Activated effector memory CD4-positive, alpha-beta T cell treated with anti-CD3 and anti-CD28 coated beads, Interleukin-2, amount 50 U/mL, for 16 hours (primary cell): ENCODE data around the gene ATF1.
"Not testable (repeated sequence)": the region's sequence is repeated elsewhere in the genome, so short reads cannot be mapped to it uniquely, and the experiment has no call there.

Experiments
- DNase-seq: peaks from one replicate; pipeline ENCODE4 v3.0.0-alpha.2; 2020

ATF1 gene

GRCh38 chr12:50806176-50806575 lies 42.3 kb downstream of the ATF1 start:
- no peak for DNase-seq

GRCh38 chr12:50809131-50809530 lies 45.2 kb downstream of the ATF1 start:
- not testable (repeated sequence) for DNase-seq

- DNase-seq: not testable (repeated sequence)
These were observed 51.0 kb downstream of the ATF1 start for GRCh38 chr12:50814921-50815320.

GRCh38 chr12:50820177-50820576 lies 56.3 kb downstream of the ATF1 start:
- no peak for DNase-seq

- no peak for DNase-seq
These were observed 58.2 kb downstream of the ATF1 start for GRCh38 chr12:50822082-50822481.

GRCh38 chr12:50823724-50824123 lies 59.8 kb downstream of the ATF1 start:
- DNase-seq: not testable (repeated sequence)

- no peak for DNase-seq
These were observed 61.0 kb downstream of the ATF1 start for GRCh38 chr12:50824914-50825313.

- no peak for DNase-seq
These were observed 61.5 kb downstream of the ATF1 start for GRCh38 chr12:50825372-50825838.

- no peak for DNase-seq
These were observed 64.2 kb downstream of the ATF1 start for GRCh38 chr12:50828121-50828520.

GRCh38 chr12:50828886-50829285 lies 65.0 kb downstream of the ATF1 start:
- no peak for DNase-seq

- DNase-seq: not testable (repeated sequence)
These were observed 69.9 kb downstream of the ATF1 start for GRCh38 chr12:50833801-50834200.

- no peak for DNase-seq
These were observed 75.1 kb downstream of the ATF1 start for GRCh38 chr12:50839042-50839441.

- no peak for DNase-seq
These were observed 77.0 kb downstream of the ATF1 start for GRCh38 chr12:50840809-50841487.

GRCh38 chr12:50841716-50842531 lies 78.0 kb downstream of the ATF1 start:
- no peak for DNase-seq

GRCh38 chr12:50842637-50843493 lies 79.0 kb downstream of the ATF1 start, which contains the start of gene TMPRSS12:
Gene TMPRSS12, plus strand, starts transcription at chr12:50842926. Its CDS starts 39 bp downstream, at chr12:50842965.
- DNase-seq: no peak

- DNase-seq: no peak
These were observed 81.2 kb downstream of the ATF1 start for GRCh38 chr12:50845021-50845647.

- DNase-seq: no peak
These were observed 85.1 kb downstream of the ATF1 start for GRCh38 chr12:50848963-50849362.

- not testable (repeated sequence) for DNase-seq
These were observed 91.3 kb downstream of the ATF1 start for GRCh38 chr12:50855218-50855617.

GRCh38 chr12:50855679-50856078 lies 91.8 kb downstream of the ATF1 start:
- DNase-seq: not testable (repeated sequence)

GRCh38 chr12:50859621-50860310 lies 95.9 kb downstream of the ATF1 start:
- DNase-seq: no peak

- no peak for DNase-seq
These were observed 98.4 kb downstream of the ATF1 start for GRCh38 chr12:50862316-50862715.

GRCh38 chr12:50865266-50865665 lies 101.4 kb downstream of the ATF1 start:
- no peak for DNase-seq
